GM12878 (cell line): Measurements from ENCODE around the gene IER3IP1. TPM values are rescaled to one million over a fixed set of nuclear protein-coding genes. Genes with fewer than 3 reads are reported as not detected.

Experiments used
- BCL11A ChIP-seq: IDR thresholded peaks from 2 replicates; pipeline ENCODE4 v1.6.1; 2011; ENCODE audit warnings: low read depth, low read length
- CREB1 ChIP-seq: IDR thresholded peaks from 2 replicates; pipeline ENCODE4 v1.6.1; 2012; ENCODE audit warnings: low read depth, mild to moderate bottlenecking, inconsistent platforms
- IKZF1 ChIP-seq: fragments of 450-650 bp; conservative IDR thresholded peaks from 2 replicates; pipeline ENCODE4 v1.6.1; 2017; ENCODE audit warnings: antibody characterized with exemption, mild to moderate bottlenecking
- IKZF2 ChIP-seq, 2 experiments: fragments of 450-650 bp; IDR thresholded peaks; 2 replicates each; pipeline ENCODE4 v1.6.1; 2017; ENCODE audit warnings: mild to moderate bottlenecking in 2 of 2, moderate library complexity in 2 of 2
- IRF4 ChIP-seq: IDR thresholded peaks from 2 replicates; pipeline ENCODE4 v1.6.1; 2011; ENCODE audit warnings: low read depth, low read length
- NRF1 ChIP-seq: conservative IDR thresholded peaks from 2 replicates; pipeline ENCODE4 v1.6.1; 2011; ENCODE audit warnings: mild to moderate bottlenecking, low read depth, low read length, improper control_type of control experiment
- POLR2AphosphoS2 ChIP-seq: IDR thresholded peaks from 2 replicates; pipeline ENCODE4 v1.6.1; 2011; ENCODE audit warnings: low read depth, mild to moderate bottlenecking, low read length, improper control_type of control experiment, moderate library complexity
- SREBF2 ChIP-seq: IDR thresholded peaks from 2 replicates; pipeline ENCODE4 v1.6.1; 2012; ENCODE audit warnings: mild to moderate bottlenecking, low read length
- ZNF207 ChIP-seq: fragments of 450-650 bp; IDR thresholded peaks from 2 replicates; pipeline ENCODE4 v1.6.1; 2014; ENCODE audit warnings: antibody characterized with exemption, mild to moderate bottlenecking, borderline replicate concordance
- polyA plus RNA-seq, 11 experiments: library from polyadenylated mRNA; depleted of rRNA in 4 of 11; unstranded in 6 of 11; stranded (reverse) in 5 of 11; fragments of >200 nt; fragmentation: Nextera tagmentation in 4 of 11; fragmentation: Illumina TruSeq in 1 of 11; extraction: Ambion mirVana in 4 of 11; extraction: Trizol in 1 of 11; gene quantifications; 1 replicate in 1 of 11; 2 replicates in 10 of 11; pipeline versions ENCODE4 v1.2.1 to v1.2.3, GENCODE V29; 2011 to 2016; ENCODE audit warnings: inconsistent platforms in 2 of 11, missing spikeins in 2 of 11, low read depth in 1 of 11
- total RNA-seq, 4 experiments: library from RNA; depleted of rRNA in 3 of 4; stranded (reverse); fragments of >200 nt in 3 of 4; fragmentation: Illumina TruSeq in 1 of 4; extraction: Trizol in 1 of 4; gene quantifications; 2 replicates each; pipeline versions ENCODE4 v1.2.1 to v1.2.3, GENCODE V29; 2013 to 2021
- TF ChIP-seq, protein P1 (sequence below): IDR thresholded peaks from 2 replicates; pipeline ENCODE4 v1.6.1; 2011; ENCODE audit warnings: borderline replicate concordance, low read depth, mild to moderate bottlenecking, moderate library complexity, low read length; ENCODE audit not compliant: insufficient read depth, poor library complexity, severe bottlenecking
- TF ChIP-seq, protein P2 (sequence below): IDR thresholded peaks from 2 replicates; pipeline ENCODE4 v1.6.1; 2011; ENCODE audit warnings: low read depth, mild to moderate bottlenecking, low read length, moderate library complexity, borderline replicate concordance; ENCODE audit errors: extremely low read depth
- TF ChIP-seq, protein P3 (sequence below): IDR thresholded peaks from 2 replicates; pipeline ENCODE4 v1.6.1; 2011; ENCODE audit warnings: borderline replicate concordance, low read depth, mild to moderate bottlenecking, moderate library complexity, mixed read lengths, low read length; ENCODE audit not compliant: insufficient read depth; ENCODE audit errors: extremely low read length
- TF ChIP-seq, protein P4 (sequence below): IDR thresholded peaks from 2 replicates; pipeline ENCODE4 v1.6.1; 2011; ENCODE audit warnings: low read depth, low read length, improper control_type of control experiment, borderline replicate concordance

Gene IER3IP1
- total and polyA plus RNA-seq, 10 of the 15 experiments (the other 5 are each of a cell fraction or from before 2014, with no cell fraction given) = 7.9 to 40.9 (median 28.1) TPM

DNA sequence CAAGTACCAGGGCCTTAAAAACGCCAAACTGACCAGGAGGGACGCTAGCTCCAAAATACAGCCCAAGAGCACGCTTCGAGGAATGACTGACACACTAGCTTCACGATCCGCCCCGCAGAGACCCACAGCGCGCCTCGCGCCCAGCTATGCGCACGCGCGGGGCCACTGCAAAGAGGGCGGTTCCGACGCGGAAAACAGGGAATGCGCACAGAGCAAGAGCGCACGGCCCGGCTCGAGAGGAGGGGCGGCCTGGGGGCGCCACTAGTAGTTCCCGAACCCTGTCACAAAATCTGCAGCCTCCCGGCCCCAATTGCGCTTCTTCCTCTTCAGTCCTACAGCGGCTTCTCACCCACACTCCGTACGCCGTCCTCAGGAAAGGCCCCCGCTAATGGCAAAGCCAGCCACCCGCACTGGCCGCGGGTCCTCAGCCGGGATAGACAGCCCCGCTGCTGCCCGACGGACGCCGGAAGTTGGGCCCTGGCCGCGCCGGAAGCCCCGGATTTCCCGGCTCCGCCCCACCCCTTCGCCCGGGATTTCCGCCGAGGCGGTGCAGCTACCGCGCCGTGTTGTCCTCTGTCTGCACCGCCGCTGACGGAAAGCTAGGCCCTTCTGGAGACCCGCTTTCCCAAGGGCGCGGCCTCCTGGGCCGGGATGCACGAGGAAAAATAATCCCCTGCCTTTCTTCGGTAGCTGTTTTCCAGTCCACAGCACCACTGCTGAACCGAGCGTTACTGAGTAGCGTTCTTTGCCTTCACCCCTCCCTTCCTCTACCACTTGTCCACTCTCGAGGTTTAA lies 25.9 kb downstream of the IER3IP1 start, which contains the start of gene HDHD2 (continued):
- TF ChIP-seq BCL11A = peak; percentile 24; the same call in 1 of the 2 replicates
- TF ChIP-seq ZNF207 = 0 out of 2 replicates have a peak, but pooled peaks have one; percentile 18
- TF ChIP-seq IKZF2 (IDR thresholded peaks at IDR 0.05) = peak; percentile 58 to 64; a peak in 2 of 4 replicates
- TF ChIP-seq CREB1 = 0 out of 2 replicates have a peak, but pooled peaks have one; percentile 4
- peak; percentile 90 for TF ChIP-seq IKZF1
- TF ChIP-seq, protein P1, sequence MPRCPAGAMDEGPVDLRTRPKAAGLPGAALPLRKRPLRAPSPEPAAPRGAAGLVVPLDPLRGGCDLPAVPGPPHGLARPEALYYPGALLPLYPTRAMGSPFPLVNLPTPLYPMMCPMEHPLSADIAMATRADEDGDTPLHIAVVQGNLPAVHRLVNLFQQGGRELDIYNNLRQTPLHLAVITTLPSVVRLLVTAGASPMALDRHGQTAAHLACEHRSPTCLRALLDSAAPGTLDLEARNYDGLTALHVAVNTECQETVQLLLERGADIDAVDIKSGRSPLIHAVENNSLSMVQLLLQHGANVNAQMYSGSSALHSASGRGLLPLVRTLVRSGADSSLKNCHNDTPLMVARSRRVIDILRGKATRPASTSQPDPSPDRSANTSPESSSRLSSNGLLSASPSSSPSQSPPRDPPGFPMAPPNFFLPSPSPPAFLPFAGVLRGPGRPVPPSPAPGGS = peak; percentile 7
- TF ChIP-seq, protein P2, sequence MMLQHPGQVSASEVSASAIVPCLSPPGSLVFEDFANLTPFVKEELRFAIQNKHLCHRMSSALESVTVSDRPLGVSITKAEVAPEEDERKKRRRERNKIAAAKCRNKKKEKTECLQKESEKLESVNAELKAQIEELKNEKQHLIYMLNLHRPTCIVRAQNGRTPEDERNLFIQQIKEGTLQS = 0 out of 2 replicates have a peak, but pooled peaks have one; percentile 6
- TF ChIP-seq, protein P3, sequence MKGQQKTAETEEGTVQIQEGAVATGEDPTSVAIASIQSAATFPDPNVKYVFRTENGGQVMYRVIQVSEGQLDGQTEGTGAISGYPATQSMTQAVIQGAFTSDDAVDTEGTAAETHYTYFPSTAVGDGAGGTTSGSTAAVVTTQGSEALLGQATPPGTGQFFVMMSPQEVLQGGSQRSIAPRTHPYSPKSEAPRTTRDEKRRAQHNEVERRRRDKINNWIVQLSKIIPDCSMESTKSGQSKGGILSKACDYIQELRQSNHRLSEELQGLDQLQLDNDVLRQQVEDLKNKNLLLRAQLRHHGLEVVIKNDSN = no peak
- TF ChIP-seq POLR2AphosphoS2 = peak; percentile 53; the same call in 1 of the 2 replicates
- peak; percentile 49; the same call in 1 of the 2 replicates for TF ChIP-seq IRF4
- TF ChIP-seq, protein P4, sequence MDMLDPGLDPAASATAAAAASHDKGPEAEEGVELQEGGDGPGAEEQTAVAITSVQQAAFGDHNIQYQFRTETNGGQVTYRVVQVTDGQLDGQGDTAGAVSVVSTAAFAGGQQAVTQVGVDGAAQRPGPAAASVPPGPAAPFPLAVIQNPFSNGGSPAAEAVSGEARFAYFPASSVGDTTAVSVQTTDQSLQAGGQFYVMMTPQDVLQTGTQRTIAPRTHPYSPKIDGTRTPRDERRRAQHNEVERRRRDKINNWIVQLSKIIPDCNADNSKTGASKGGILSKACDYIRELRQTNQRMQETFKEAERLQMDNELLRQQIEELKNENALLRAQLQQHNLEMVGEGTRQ = no peak
- TF ChIP-seq NRF1 = peak; percentile 69
- no peak for TF ChIP-seq SREBF2
